Measurements from ENCODE around the gene STAT3.
"Not testable (repeated sequence)": the region's sequence is repeated elsewhere in the genome, so short reads cannot be mapped to it uniquely, and the experiment has no call there.

Gene STAT3

DNA sequence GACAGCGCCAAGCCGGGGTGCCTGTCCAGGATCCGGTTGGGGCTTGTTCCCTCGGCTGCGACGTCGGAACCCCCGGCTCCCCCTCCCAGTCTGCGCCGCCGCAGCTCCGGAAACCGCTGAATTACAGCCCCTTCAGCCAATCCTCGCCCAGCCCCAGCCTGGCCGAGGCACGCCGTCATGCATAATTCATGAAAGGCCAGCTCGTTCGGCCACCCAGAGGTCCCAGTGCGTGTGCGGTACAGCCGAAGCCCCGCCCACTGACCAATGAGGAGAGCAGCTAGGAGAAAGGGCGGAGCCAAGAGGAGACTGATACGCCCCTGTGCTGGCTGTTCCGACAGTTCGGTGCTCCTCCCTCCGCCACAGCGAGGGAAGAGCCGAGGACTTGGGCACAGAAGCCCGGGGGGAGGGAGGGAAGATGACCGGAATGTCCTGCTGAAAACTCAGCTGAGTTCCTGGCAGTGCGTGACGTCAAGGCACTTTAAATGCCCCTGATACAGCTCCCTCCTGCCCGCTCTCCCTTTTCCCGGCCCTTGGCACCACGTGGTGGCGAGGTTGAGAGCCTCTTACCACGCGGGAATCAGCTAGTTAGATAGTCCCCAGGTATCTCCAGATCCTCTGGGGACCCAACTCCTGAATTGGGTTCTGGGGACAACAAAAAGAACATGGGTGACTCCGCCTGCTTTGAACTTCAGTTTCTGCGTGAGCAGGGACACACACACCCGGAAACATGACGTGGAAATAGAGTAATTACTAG, at the start of gene STAT3:
TSS of gene STAT3 (minus strand) at position 62 of the 754 bp plus-strand sequence. CDS start 39,926 bp downstream, outside the sequence.
- DNase-seq: peak; percentile 98

DNA sequence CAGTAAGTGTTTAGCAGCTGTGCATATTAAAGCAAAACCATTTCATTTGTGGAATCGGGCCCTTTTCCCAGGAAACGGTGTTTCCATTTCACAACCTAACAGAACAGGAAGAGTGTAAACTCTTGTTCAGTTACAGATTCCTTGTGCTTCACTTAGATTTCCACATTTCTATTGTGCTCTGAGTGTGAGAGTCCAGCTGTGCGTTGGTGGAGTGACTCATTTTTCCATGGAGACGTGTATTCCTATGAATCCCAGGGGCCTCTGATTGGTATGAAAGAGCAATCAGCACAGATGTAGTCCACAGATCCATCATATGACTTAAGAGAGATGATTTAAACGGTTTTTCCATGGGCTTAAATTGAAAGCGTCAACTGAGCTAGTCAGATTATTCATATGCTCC, 48.1 kb upstream of the STAT3 start:
- DNase-seq: no peak

DNA sequence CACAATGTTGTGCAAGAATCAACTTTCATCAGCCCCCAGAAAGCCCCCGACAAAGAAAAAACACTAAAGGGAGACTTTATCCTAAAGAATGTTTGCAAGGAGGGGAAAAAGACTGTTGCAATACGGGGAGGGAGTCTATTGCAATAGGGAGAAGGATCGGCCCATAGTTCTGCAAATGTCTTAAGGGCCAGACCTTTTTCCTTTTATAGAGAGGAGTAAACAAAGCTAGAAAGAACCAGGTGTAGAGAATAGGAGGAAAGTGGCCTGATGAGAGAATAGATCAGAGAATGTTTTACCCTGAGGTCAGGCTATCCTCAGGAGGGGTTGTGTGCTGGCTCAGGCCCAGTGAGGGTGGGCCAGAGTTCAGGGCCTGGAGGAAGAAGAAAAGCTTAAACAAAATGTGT, 43.5 kb upstream of the STAT3 start:
- DNase-seq: no peak

DNA sequence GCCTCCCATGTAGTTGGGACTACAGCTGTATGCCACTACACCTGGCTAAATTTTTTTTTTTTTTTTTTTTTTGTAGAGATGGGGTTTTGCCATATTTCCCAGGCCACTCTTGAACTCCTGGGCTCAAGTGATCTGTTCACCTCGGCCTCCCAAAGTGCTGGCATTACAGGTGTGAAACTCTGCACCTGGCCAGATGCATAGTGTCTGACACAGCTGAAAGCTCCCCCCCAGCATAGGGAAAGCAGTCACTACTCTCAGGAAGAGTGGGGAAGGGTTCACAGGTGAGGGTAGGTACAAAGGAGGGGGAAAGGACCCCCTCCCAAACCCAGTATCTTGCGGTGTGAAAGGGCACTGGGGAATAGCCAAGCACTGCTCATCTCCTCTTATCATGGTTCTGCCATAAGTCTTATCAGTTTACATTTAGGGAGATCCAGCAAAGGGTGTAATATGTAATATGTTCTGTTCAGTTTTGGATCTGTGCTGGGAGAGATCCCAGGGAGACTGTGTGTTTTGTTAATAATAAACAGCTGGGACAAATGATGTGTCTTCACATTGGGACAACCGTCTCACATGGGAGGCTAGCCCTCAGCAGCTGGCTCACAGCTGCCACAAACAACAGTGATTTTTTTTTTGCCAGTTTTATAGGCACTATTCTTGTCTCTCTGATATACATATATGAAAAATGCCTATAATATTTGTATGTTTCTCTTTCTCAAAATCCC, 41.6 kb upstream of the STAT3 start:
- no peak for DNase-seq

DNA sequence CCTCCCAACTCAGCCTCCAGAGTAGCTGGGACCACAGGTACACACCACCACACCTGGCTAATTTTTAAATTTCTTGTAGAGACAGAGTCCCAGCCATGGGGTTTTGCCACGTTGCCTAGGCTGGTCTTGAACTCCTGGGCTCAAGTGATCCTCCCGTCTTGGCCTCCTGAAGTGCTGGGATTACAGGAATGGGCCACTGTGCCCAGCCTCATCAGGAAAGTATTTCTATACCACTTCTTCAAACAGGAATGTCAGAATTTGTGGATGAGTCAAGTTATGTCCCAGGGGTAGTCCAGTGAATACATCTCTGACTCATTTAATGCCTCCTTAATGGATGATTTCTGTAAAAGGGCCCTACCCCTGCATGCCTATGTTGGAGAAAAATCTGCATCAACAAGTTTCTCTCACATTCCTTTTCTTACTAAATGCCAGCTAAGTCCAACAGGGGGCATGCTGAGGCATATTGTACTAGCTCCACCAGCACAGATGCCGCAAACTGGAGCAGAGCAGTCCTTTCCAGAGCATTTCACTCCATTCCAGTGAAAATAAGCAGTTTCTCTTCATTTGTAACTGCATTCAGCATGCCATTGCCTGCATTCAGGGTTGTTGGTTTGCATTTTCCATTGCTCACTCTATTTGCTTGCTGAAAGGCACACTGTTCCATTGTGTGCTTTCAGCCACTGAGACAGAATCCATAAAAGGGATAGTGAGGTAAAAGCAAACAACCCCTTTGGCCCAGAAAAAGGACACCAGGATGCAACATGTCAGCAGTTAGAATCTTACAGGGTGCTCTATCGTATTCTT, 40.1 kb upstream of the STAT3 start:
- DNase-seq: peak; percentile 37

DNA sequence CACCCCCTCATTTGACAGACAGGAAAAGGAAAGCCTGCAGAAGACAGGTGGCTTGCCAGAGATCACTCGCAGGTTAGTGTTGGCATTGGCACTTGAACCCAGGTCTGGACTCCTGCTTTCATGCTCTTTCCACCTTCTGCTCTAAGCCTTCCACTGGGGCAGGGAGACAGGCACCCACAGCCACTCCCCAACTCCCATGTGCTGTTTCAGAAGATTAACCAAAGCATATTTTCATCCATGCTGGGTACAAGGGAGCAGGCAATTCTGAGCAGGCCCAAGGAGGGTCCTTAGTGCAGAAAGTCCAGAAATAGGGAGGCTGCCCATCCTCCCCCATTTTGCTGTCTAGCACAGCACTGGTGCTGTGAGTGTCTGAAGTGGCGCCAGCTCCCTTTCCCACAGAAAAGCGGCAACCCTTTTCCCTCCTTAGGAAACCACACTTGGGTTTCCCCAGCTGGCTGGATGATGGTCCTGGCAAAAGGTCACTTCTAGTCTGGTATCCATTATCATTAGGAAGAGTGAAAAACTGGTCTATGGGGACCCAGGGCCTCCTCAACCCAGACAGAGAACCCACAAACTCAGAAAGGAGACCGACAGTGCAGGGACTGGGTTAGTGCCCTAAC, 36.9 kb upstream of the STAT3 start:
- no peak for DNase-seq

DNA sequence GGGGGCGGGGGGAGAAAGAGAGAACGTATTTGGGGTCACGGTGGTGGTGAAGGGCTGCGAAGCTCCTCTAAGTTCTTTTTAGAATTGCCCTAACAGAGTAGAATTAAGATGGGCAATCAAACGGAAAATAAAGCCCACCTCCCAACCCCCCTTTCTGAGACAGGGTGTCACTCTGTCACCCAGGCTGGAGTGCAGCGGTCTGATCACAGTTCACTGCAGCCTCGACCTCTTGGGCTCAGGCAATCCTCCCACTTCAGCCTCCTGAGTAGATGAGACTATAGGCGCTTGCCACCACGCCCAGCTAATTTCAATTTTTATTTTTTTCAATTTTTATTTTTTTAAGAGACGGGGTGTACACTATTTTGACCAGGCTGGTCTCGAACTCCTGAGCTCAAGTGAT, 35.5 kb upstream of the STAT3 start:
- no peak for DNase-seq

DNA sequence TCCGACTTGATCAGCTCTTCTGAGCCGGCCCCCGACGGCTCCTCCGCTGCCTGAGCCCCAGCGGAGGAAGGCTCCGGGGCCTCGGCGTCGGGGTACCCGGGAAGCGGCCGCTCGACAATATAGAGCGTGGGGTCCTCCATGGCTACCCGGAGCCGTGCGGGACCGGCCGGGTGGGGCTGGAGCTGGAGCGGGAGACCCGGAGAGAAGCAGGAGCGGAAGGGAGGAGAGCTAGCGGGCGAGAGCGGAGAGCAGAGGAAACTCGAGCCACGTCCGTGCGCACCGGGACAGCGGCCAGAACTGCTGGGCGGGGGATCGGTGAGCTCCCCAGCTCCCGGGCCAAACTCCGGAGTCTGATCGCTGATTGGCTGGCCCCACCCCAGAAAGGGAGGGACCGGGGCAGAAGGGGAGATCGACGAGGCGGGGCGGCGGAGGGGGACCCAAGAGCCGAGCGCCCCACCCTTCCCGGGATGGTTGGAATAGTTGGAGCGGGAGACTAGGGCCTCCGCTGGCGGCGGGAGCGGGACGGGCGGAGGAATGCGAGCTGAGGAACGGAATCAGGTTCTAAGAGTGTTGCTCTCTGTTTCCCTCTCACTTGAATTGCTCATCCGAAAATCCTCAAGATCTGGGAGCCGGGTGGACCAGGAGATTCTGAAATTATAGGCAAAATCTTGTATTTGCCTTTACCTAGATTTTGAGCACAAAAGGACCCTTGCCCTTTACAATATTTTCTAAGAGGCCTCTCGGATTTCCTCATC, 34.9 kb upstream of the STAT3 start, which contains the start of gene CAVIN1:
TSS of gene CAVIN1 (minus strand) at position 299 of the 755 bp plus-strand sequence. CDS start at position 140, 159 bp downstream.
- no peak for DNase-seq

DNA sequence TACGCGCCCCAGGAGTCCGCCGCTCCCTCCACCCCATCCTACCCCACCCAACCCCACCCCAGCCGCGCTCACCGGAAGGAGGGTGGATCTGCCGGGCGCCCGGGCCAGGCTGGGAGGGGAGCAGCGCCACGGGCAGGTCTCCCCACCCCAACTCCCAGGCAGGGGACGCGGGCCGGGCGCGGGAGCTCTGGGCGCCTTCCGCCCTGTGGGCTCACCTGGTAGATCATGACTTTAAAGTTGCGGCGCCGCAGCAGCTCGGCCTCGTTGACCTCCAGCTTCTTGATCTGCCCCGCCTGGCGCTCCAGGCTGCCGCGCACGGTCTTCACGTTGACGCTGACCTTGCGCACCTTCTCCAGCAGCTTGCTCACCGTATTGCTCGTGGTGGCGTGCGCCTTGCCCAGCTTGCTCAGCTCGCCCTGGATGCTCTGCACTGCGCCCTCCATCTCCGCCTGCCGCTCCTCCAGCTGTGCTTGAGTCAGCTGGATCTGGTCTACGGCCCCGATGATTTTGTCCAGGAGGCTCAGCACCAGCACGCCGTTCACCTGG, 34.2 kb upstream of the STAT3 start:
- no peak for DNase-seq

DNA sequence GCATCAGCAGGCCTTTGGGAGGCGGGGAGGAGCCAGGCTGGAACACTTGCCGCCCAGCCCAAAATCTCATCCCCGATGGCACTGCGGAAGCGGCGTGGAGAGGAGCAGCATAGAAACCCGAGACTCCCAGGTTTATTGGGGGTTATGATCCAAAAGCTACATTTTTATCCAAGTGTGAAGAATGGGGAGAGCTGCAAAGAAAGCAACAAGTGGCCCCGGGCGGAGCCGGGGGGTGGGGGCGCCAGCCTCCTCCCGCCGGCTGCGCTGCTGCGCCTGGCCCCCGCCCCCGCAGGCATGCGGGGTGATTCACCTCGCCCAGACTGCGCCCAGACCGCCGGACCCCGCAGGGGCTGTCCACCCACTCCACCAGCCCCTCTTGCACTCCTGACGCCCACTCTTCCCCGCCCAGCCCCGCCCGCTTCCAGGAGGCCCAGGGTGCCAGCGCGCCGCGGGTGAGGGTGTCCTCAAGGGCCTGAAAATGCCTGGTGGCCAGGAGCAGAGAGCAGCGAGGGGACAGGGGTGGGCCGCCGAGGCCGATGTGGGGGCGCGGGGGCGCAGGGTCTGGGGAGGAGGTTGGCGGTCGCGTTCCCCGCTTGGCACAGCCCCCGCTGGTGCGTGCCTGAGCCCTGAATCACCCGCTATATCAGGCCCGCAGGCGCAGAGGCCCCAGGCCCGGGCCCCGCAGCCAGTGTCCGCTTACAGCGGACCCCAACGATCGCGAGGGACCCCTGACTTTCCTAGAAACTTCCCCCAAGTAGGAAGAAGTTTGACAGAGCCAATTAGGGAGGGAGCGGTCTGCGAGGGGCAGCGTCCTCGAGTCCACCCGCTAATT, 33.5 kb upstream of the STAT3 start:
- no peak for DNase-seq

DNA sequence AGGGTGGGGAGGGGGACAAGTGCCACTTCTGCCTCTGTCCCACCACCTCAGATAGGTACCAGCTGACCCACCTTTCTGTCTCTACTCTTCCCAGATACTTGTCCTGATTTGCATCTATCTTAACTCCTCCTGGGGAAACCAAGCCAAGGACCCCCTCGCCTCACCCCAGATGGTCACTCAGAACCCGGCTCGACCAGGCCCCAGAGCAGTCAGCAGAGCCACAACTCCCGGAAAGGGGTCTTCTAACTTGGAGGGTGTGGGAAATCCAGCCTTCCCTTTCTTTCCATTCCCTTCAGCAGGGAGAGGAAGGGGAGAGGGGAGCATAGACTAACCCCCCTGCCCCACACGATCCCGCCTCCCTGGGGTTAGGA, 32.9 kb upstream of the STAT3 start:
- no peak for DNase-seq

DNA sequence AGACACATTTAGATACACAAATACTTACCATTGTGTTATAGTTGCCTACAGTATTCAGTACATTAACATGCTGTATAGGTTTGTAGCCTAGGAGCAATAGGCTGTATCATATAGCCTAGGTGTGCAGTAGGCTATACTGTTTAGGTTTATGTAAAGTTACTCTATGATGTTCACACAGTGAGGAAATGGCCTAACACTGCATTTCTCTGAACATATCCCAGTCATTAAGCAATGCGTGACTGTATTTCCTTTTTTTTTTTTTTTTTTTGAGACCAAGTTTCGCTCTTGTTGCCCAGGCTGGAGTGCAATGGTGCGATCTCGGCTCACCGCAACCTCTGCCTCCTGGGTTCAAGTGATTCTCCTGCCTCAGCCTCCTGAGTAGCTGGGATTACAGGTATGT, 29.7 kb upstream of the STAT3 start:
- DNase-seq: not testable (repeated sequence)

DNA sequence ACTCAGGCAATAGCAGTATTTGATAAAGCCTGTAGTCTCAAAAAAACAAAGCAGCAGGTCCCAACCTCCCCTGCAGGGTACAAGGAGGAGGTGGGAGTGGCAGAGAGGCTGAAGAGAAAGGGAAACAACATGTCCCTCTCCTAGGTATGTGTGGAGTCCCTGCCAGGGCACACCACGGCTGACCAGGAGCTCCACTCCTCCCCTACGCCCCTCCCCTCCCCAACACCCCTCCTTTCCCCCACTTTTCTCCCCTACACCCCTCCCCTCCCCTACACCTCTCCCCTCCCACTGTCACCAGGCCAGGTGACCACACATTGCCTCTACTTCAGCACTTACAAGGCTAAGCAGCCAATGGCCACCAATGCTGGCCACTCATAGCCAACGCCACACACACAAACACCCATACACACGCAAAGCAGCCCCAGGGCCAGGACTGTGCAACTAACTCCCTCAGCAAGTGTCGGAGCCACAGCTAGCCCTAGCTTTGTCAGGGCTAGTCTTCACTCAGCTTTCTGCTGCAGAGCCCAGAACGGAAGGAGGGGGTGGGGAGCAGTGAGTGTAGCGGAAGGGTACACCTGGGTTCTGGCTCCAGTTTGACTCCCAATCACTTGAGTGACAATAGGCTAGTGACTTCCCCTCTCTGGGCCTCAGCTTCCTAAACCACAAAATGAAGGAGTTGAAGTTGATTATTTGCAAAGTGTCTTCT, 26.6 kb upstream of the STAT3 start:
- DNase-seq: no peak

DNA sequence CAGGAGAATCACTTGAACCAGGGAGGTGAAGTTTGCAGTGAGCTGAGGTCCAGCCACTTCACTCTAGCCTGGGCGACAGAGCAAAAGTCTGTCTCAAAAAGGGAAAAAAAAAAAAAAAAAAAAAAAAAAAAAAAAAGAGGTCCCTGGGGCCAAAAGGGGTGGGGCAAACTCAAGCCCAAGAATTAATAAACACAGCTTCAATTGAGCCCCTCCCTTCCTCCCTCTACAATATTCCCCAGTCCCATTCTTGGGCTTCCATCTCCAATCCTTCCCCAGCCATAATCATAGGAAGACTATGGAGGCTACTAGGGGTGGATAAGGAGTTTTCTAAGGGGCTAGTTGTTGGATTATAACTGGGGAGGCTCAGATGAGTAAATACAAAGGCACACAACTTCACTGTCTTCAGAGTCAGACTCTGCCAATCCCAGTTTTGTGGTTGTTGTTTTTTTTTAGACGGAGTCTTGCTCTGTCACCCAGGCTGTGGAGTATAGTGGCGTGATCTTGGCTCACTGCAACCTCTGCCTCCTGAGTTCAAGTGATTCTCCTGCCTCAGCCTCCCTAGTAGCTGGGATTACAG, 25.3 kb upstream of the STAT3 start:
- no peak for DNase-seq

DNA sequence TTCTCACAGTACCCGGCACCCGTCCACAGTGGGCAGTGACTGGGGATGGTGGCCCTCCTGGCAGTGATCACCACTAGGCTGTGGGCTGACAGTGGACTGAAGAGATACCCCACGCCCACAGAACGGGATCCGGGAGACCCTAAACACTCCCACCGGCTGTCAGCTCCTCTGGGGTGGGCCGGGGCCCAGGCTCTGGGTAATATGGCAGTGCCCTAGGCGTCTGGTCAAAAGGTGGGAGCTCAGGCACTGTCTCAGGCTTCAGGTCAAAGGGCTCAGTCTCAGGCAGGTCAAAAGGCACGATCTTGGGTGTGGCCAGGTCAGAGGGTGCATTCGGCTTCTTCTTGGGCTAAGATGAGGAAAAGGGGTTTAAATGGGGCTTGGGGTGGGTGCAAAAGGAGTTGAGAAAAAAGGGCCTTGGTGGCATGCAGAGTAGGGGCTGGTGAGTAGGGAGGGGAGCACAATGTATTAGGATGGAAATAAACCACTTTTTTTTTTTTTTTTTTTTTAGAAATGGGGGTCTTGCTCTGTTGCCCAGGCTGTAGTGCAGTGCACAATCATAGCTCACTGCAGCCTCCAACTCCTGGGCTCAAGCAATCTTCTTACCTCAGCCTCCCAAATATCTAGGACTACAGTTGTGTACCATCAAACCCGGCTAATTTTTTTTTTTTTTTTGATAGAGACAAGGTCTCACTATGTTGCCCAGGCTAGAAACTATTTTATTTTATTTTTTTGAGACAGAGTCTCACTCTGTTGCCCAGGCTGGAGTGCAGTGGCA, 23.9 kb upstream of the STAT3 start:
- DNase-seq: no peak

DNA sequence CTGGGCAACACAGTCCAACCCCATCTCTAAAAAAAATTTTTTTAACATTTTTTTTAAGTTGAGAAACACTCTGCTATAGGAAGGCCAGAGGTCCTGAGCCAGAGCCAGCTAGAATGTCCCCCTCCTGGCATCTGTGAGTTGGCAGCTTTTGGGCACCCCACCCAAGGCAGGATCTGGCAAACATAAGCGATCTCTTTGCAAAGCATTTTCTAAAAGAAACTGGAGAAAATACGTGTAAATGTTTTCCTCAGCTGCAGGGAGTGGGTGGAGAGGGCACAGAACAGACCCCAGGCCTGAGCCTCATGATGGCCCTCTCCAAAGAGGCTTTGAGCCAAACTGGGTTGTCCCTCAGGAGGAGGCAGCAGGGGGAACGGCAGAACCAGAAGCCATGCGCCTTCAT, 23.1 kb upstream of the STAT3 start:
- no peak for DNase-seq

DNA sequence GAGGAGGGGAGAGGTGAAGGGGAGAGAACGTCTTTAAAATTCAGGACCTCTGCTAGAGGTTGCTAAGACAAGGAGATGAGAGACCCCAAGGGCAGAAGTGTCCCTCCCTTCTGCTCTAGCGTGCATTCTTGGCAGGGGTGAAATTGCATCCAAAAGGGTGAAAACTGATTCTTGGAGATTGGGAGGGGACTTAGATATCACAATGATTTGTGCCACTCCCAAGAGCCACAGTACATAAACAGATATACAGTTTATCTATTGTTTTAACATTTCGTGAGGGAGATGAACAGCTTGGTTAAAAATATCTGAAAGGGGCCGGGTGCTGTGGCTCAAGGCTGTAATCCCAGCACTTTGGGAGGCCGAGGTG, 22.1 kb upstream of the STAT3 start:
- no peak for DNase-seq

DNA sequence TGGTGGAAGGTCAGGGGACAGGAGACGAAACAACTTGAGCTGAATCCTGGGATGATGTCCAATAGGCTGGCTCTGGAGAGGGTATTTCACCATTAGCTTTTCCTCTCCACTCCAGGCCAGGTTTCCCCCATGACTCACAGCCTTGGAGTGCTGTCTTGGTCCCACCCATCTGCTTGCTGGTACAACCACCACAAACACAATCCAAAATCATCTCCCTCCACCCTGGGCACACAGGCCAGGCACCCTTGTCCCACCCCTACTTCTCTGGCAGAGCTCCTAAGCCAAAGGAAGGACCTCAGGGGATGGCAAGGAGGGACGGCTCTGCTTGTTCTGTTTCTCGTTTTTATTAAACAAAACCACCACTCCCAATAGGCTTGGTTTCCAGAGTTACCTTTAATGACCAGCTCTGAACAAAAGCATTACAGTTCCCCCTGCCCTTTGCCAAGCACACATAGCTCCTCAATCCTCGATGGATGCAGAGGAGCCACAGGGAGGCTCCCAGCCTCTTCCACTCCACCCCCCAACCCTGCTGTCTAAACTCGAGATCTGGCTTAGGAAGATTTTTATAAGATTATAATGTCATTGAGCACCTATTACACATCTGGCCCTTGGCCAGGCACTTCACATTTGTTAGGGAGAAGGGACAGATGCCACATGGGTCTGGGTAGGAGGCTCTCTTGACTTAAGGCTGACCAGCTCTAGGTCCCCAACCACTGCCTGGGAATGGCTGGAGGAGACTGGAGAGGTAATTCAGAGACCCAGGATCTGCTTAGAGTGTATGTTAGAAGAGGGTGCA, 21.5 kb upstream of the STAT3 start:
- no peak for DNase-seq

Measured in SHP77 treated with DMSO at 0.1 percent for 48 hours (cell line).